GM10847 (cell line): ENCODE measurements around the gene RIT2.

Source experiments
- POLR2A ChIP-seq: IDR thresholded peaks from 2 replicates; pipeline ENCODE4 v1.6.1; 2011; ENCODE audit not compliant: insufficient read length; ENCODE audit errors: extremely low read depth

The RIT2 gene

DNA sequence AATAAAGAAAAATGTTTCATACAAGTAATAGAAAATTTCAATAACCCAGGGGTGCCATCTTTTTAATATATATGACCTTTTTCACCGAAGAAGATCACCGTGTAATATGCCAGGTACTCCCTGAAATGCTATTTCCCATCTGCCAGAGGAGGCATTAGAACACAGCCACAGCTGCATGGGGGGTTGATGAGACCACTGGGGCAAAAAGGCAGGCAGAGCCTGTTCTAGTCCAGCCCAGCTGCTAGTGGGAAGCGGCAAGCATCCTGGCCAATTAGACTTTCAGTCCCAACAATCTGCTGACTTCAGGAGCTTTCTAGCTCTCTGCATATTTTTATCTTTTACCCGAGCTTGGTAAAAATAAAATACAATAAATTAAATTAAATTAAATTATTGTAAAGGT, 362.6 kb downstream of the RIT2 start:
- TF ChIP-seq POLR2A = no peak

DNA sequence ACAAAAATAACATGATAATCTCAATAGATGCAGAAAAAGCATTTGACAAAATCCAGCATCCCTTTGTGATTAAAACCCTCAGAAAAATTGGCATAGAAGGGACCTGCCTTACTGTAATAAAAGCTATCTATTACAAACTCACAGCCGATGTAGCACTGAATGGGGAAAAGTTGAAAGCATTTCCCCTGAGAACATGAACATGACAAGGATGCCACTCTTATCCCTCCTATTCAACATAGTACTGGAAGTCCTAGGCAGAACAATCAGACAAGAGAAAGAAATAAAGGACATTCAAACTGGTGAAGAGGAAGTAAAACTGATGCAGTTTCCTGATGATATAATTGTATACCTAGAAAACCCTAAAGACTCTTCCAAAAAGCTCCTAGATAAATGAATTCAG, 368.7 kb downstream of the RIT2 start:
- TF ChIP-seq POLR2A = no peak

DNA sequence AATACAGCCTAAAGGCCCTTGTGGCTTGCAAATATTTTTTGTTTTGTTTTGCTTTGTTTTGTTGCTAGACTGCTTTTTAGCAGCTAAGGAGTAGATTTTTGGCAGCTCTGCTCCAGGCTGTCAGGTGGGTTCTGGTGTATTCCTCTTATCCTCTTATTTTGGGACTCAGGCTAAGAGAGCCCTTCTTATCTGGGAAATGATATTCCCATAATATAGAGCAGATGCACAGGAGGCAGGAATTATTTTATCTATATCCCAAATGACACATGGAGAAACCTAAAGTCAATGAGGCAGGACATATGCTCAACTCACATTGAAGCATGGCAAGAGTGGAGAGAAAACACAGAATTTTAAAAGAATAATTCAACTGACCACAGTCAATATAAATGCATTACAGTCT, 369.6 kb downstream of the RIT2 start:
- TF ChIP-seq POLR2A = no peak

DNA sequence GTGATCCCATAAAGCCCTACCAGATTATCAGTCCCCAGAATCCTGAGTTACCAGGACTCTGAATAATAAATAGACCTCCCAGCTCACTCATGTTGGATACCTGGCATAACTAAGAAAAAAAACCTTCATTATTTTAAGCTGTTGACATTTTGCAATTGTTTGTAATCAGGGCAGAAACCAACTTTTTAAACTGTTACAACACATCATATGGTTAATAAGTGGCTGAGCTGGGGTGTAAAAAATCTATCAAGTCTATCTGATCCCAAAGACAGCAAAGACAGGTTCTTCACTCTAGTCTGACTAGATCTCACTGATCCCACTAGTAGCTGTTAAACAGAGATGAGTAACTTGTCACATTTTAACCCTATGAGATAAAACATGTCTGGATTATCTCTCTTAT, 370.3 kb downstream of the RIT2 start:
- no peak for TF ChIP-seq POLR2A

DNA sequence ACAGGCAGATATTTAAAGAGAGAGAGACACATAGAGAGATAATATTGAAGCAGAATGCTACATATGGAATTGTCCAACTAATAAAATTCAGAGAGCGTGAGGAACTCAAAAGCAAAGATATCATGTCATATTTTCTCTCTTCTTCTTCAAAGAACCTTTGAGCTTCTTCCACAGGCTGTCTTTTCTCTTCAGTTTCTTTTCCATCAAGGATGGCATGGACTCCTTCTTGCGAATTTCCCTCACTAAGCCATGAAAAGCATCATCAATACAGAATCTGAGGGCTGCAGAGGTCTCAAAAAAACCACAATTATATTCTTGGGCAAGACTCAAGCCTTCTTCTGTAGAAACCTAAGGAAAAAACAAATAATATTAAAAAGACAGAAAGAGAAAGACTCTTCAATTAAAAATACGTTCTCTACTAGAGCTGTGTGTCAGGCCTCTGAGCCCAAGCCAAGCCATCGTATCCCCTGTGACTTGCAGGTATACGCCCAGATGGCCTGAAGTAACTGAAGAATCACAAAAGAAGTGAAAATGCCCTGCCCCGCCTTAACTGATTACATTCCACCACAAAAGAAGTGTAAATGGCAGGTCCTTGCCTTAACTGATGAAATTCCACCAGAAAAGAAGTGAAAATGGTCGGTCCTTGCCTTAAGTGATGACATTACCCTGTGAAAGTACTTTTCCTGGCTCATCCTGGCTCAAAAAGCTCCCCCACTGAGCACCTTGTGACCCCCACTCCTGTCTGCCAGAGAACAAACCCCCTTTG, 371.9 kb downstream of the RIT2 start:
- TF ChIP-seq POLR2A = no peak

DNA sequence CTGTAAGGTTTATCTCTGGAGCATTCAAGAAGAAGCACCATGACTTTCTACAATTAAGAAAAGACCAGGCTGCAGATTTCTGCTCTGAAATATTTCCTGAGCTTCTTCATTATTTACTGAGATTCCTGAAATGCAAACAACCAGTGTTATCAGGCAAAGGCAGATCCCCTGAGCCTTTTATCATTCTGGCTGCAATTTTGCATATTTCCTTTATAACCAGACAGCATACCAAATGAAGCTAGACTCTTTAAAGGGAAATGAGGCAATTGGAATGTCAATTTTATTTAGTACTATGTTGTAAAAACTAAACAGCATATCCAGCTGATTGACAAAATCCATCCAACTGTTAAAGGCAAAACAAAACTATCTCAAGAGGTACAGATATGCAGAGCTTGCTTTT, 372.5 kb downstream of the RIT2 start:
- no peak for TF ChIP-seq POLR2A

DNA sequence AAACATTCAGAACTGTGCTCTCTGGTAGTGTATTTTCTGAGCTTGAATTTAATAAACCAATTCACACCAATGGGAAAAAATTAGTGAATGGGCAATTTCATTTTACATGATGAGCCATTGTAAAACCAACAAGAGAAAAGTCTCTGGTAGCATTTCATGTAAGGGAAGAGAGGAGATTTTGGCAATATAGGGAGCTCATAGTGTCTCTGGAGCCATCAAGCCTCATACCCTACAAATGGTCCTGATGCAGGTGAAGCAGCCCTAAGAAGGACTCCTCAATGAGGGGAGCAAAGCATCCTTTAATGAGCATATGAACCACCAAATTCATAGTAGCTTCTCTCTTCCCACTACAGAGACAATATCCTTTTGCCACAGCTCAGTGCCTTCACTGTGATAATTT, 373.0 kb downstream of the RIT2 start:
- no peak for TF ChIP-seq POLR2A

DNA sequence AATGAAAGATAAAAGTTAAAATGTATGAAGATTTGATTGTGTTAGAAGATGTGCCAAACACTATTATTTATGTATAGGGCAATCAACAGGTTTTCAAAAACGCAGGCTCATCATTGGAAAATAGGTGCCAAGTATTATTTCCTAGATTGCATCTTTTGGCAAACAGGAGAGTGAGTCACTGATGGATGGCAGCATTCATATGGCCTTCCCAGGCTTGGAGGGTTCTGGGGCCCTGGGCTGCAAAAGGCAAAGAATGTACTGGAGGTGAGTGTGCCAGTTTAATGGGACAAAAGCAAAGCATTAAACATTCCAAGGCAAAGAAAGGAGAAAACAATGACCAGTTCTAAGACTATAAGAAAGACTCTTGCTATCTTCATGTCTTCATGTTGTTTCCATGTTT, 379.4 kb downstream of the RIT2 start:
- TF ChIP-seq POLR2A = no peak

DNA sequence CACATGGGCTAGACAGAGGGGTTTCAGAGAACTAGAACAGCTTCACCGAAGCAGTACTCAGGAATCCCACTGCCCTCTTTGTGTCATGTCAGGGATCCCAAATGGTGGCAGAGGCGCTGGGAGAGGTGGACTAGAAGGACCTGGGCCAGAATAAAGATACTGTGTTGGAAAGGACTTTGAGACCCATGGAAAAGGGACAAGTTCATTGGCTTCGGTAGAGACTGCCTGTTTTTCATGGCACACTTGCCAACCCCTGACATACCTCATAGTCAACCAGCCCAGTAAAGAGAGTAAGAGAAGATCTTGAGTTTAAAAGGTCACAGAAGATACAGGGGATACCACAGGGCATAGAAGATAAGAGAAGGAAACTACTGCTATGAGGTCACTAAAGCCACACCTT, 381.0 kb downstream of the RIT2 start:
- no peak for TF ChIP-seq POLR2A

DNA sequence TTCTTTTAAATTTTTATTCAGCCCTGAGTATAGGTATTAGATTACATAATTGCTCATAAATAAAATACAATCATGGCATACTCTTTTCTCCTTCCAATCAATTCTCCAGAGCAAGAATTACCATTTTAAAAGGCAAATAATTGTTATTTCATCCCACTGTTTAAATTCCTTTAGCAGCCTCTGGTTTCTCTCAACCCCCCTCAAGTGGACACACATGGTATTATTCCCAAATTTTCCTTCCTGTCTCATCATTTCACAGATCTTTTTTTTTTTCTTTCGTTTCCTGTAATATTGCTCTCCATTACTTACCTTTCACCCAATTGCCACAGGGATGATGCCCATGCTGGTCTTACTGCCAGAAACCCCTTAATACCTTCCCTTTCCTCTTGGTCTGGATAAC, 385.2 kb downstream of the RIT2 start:
- no peak for TF ChIP-seq POLR2A

DNA sequence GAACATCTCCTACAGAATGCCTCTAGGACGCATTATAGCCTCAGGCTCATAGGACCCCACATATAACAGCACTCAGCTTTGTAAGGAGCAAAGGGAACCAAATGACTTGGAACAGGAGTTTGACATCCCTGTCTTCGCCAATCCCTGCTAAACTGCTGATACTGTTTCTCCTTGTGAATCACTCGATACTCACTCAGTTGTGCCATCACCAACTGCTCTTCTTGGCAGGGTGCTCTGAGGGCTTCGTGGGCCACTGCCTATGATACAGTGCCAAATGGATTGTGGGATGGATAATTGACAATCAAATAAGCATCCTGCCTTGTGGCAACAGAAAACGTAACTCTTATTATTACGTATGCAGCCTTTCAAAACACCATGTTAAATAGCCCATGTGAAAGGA, 396.3 kb downstream of the RIT2 start:
- no peak for TF ChIP-seq POLR2A

DNA sequence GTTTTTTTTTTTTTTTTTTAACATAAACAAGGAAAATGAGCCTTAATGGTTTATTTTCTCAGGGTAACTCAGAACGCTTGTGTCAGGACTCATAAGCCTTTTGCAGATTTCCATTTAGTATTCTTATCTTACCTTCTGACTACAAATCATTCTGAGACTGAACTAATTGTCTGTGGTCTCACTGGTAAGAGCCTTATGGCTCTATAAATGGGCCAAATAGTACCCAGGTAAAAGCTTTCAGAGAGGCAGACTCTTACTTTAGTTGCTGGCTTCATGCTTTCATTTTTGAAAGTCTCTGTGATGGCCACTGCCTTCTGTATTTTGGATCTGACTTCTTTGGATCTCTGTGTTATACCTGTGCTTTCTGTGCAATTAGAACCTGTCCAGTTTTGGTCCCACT, 403.4 kb downstream of the RIT2 start:
- TF ChIP-seq POLR2A = no peak

DNA sequence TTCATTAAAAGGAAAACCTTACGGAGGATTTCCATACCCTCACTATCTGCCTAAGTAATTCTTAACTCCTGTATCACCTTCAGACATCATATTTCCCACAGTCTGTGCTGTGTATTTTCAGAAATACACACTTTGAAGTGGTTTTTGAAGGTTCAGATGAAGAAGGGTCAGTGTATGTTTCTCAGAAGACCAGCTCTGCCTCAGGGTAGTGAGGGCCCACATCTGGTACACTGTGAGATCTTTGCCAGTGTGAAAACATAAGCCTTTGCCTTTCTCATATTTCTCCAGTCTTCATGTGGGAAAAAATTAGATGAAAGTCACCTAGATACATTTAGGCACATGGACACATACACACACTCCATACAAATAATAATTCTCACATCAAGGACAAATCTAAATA, 408.4 kb downstream of the RIT2 start:
- no peak for TF ChIP-seq POLR2A

DNA sequence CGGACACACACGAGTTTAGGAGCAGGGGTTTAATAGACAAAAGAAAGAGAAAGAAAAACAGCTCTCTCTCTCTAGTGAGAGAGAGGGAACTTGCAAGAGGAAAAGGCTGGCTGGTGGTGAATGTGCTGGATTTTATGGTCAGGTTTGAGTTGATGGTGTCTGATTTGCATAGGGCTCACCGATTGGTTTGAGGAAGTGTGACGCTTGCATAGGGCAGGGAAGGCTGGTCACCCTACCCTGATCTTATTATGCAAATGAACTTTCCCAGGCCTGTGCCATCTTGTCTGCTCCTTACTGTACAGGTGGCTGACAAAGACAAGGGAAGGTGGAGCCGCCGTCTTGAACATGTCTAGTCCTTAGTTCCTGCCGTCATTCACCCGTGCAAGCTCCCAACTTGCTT, 408.9 kb downstream of the RIT2 start:
- TF ChIP-seq POLR2A = no peak

DNA sequence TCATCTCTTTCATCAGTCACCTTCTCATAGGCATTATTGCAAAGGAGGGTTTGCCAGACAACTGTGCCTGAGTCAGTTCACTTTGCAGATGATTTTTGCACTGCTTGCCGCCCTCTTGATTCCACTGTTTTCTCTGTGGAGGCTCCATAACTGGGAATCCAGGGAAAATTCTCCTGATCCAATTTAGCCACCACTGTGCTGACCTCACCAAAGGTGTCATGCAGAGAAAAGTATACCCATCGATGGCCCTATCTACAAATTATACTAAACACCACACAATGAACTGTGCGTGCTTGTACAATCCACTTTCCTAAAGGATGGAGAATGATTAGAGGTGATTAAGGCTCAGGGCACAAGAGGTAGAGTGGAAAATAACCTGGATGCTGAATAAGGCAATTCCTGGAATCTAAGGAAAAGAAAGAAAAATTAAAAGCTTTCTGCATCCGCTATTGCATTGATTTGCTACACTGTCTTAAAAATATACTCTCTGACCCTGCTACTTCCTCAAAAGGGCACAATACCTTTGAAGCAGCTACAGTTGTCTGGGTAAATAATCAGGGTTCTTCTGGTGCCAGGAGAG, 409.4 kb downstream of the RIT2 start:
- no peak for TF ChIP-seq POLR2A
